Ovary (tissue), 3 donors: ENCODE measurements around the gene EPB41L2.

Source experiments
- CTCF ChIP-seq, 3 donors: fragments of 450-650 bp in 2 of 3; fragments of 200-600 bp in 1 of 3; IDR thresholded peaks; one replicate each; pipeline versions ENCODE4 v1.5.1 to v1.8.0; 2016 to 2022; ENCODE audit warnings: antibody characterized with exemption in 3 of 3, mild to moderate bottlenecking in 1 of 3
- EP300 ChIP-seq: sonication (generic); formaldehyde crosslinking; IDR thresholded peaks from one replicate; pipeline ENCODE4 v1.6.1; 2017; ENCODE audit warnings: antibody characterized with exemption
- donor health status: DM: no; HTN: no; CAD: no.

- TF ChIP-seq CTCF (IDR thresholded peaks at IDR 0.05), result no peak
- TF ChIP-seq EP300, result no peak
Measured at GRCh38 chr6:130796313-130796905, 266.6 kb downstream of the EPB41L2 start.
